SU-DHL-6 (cell line): ENCODE results near the gene PDE4D.

Experiments used
- H2AFZ ChIP-seq: fragments of 200-600 bp; sonication (generic); 2 replicates; pipeline ENCODE4 v1.6.1; 2014; ENCODE audit warnings: low read depth, mild to moderate bottlenecking, moderate library complexity, mixed read lengths, antibody characterized with exemption, low read length; ENCODE audit not compliant: severe bottlenecking
- H3F3A ChIP-seq: fragments of 200-600 bp; shearing (Covaris generic); 2 replicates; pipeline ENCODE4 v1.6.0; 2016; ENCODE audit warnings: antibody characterized with exemption, mild to moderate bottlenecking; ENCODE audit not compliant: insufficient read depth
- H3K27ac ChIP-seq: fragments of 200-600 bp; sonication (generic); 2 replicates; pipeline ENCODE4 v1.5.1; 2016; ENCODE audit warnings: low read depth, mild to moderate bottlenecking, low read length, moderate library complexity, mixed read lengths
- H3K27me3 ChIP-seq: fragments of 200-600 bp; sonication (generic), shearing (Covaris generic); 2 replicates; pipeline ENCODE4 v1.6.0; 2014; ENCODE audit warnings: mild to moderate bottlenecking, low read length
- H3K36me3 ChIP-seq: fragments of 200-600 bp; sonication (generic); 2 replicates; pipeline ENCODE4 v1.6.1; 2014; ENCODE audit warnings: mild to moderate bottlenecking, low read length, mixed read lengths
- H3K4me2 ChIP-seq: fragments of 300-600, 200-600 bp; shearing (Covaris generic), sonication (generic); 2 replicates; pipeline ENCODE4 v1.6.0; 2014; ENCODE audit warnings: low read length, low read depth, mild to moderate bottlenecking; ENCODE audit not compliant: poor library complexity, severe bottlenecking
- H3K4me3 ChIP-seq: fragments of 200-600 bp; sonication (generic); 2 replicates; pipeline ENCODE4 v1.5.1; 2014; ENCODE audit warnings: antibody characterized with exemption, low read length, mild to moderate bottlenecking, mixed read lengths; ENCODE audit not compliant: insufficient read depth, poor library complexity, severe bottlenecking
- H3K79me2 ChIP-seq: fragments of 200-600 bp; sonication (generic); 2 replicates; pipeline ENCODE4 v1.6.1; 2014; ENCODE audit warnings: mild to moderate bottlenecking, low read length, moderate library complexity; ENCODE audit not compliant: insufficient read depth
- H3K9ac ChIP-seq: fragments of 200-600 bp; sonication (generic); 2 replicates; pipeline ENCODE4 v1.7.0; 2014; ENCODE audit warnings: mild to moderate bottlenecking, low read length
- H3K9me2 ChIP-seq: fragments of 200-600 bp; sonication (generic); replicated peaks from 2 replicates; pipeline ENCODE4 v1.6.1; 2014; ENCODE audit warnings: low read length; ENCODE audit not compliant: insufficient read depth
- H3K9me3 ChIP-seq: fragments of 200-600 bp; sonication (generic); 2 replicates; pipeline ENCODE4 v1.6.1; 2014; ENCODE audit warnings: low read length, mixed read lengths; ENCODE audit not compliant: insufficient read depth
- H4K20me1 ChIP-seq: fragments of 200-600 bp; sonication (generic); 2 replicates; pipeline ENCODE4 v1.6.1; 2014; ENCODE audit warnings: low read depth, mild to moderate bottlenecking, antibody characterized with exemption, low read length, moderate library complexity, mixed read lengths
- CTCF ChIP-seq: fragments of 200-600 bp; sonication (generic); IDR thresholded peaks from one replicate; pipeline ENCODE4 v1.5.1; 2017; ENCODE audit warnings: antibody characterized with exemption, mild to moderate bottlenecking, low read length, moderate library complexity; ENCODE audit not compliant: insufficient read depth, poor library complexity, severe bottlenecking
- EZH2phosphoT487 ChIP-seq: fragments of 200-600 bp; sonication (generic), shearing (Covaris generic); conservative IDR thresholded peaks from 2 replicates; pipeline ENCODE4 v1.6.1; 2018; ENCODE audit warnings: mild to moderate bottlenecking, antibody characterized with exemption, low read length, moderate library complexity, mixed read lengths

The PDE4D gene

GRCh38 chr5:59035681-59036080 is 857.8 kb downstream of the PDE4D start:
- H3K4me3 ChIP-seq, result no peak overlapping the region
- no peak overlapping the region for H3K27ac ChIP-seq
- no peaks in the 10 kb centered on the region for H3K9me2 ChIP-seq
- no peak for TF ChIP-seq CTCF
- TF ChIP-seq EZH2phosphoT487, result no peak
- H3K9ac ChIP-seq, result no peak overlapping the region
- H3K36me3 ChIP-seq, result no peaks in the 10 kb centered on the region
- H3F3A ChIP-seq, result 0 out of 2 replicates have a peak, but pooled peaks cover 4% of the 10 kb centered on the region
- H4K20me1 ChIP-seq, result no peaks in the 10 kb centered on the region
- H3K4me2 ChIP-seq, result no peak overlapping the region
- no peaks in the 10 kb centered on the region for H3K79me2 ChIP-seq
- no peak overlapping the region for H2AFZ ChIP-seq
- no peaks in the 10 kb centered on the region for H3K27me3 ChIP-seq
- no peaks in the 10 kb centered on the region for H3K9me3 ChIP-seq

- Histone ChIP-seq H3F3A (no peaks in the 10 kb centered on the region), H3K9me2 (no peaks in the 10 kb centered on the region), H3K79me2 (no peaks in the 10 kb centered on the region), H3K4me2 (no peak overlapping the region), H4K20me1 (no peaks in the 10 kb centered on the region), H3K36me3 (no peaks in the 10 kb centered on the region), H3K9me3 (no peaks in the 10 kb centered on the region), H2AFZ (no peak overlapping the region), H3K4me3 (no peak overlapping the region), H3K27ac (no peak overlapping the region), H3K27me3 (no peaks in the 10 kb centered on the region), H3K9ac (no peak overlapping the region)
- TF ChIP-seq EZH2phosphoT487, result no peak
- peak; percentile 47 for TF ChIP-seq CTCF
These were observed 858.9 kb downstream of the PDE4D start for GRCh38 chr5:59034498-59035186.

- no peak overlapping the region for H2AFZ ChIP-seq
- H3K9ac ChIP-seq, result no peak overlapping the region
- no peaks in the 10 kb centered on the region for H3K36me3 ChIP-seq
- no peaks in the 10 kb centered on the region for H3K9me2 ChIP-seq
- no peak overlapping the region for H3K4me3 ChIP-seq
- no peak overlapping the region for H3K4me2 ChIP-seq
- no peaks in the 10 kb centered on the region for H3K9me3 ChIP-seq
- H3K27ac ChIP-seq, result no peak overlapping the region
- no peaks in the 10 kb centered on the region for H3K79me2 ChIP-seq
- no peaks in the 10 kb centered on the region for H3F3A ChIP-seq
- no peaks in the 10 kb centered on the region for H3K27me3 ChIP-seq
- no peaks in the 10 kb centered on the region for H4K20me1 ChIP-seq
- TF ChIP-seq CTCF (no peak), EZH2phosphoT487 (no peak)
These were observed 866.2 kb downstream of the PDE4D start for GRCh38 chr5:59027145-59027907.
